ENCODE data around the gene ACOT4.
"Not testable (repeated sequence)": the region's sequence is repeated elsewhere in the genome, so short reads cannot be mapped to it uniquely, and the experiment has no call there.

Gene ACOT4

GRCh38 chr14:73576391-73576790, 15.3 kb upstream of the ACOT4 start:
- DNase-seq (ENCODE audit: low read depth, low spot score): no peak

- not testable (repeated sequence) for DNase-seq (ENCODE audit: low read depth, low spot score)
Measured at GRCh38 chr14:73577214-73577613, 14.5 kb upstream of the ACOT4 start.

- not testable (repeated sequence) for DNase-seq (ENCODE audit: low read depth, low spot score)
Measured at GRCh38 chr14:73582102-73582979, 9.3 kb upstream of the ACOT4 start.

- DNase-seq (ENCODE audit: low read depth, low spot score): no peak
Measured at GRCh38 chr14:73588695-73589094, 3.0 kb upstream of the ACOT4 start.

GRCh38 chr14:73589116-73589515, 2.6 kb upstream of the ACOT4 start:
- no peak for DNase-seq (ENCODE audit: low read depth, low spot score)

- DNase-seq (ENCODE audit: low read depth, low spot score): not testable (repeated sequence)
Measured at GRCh38 chr14:73590673-73591004, 1.0 kb upstream of the ACOT4 start.

GRCh38 chr14:73594491-73594890, 2.8 kb downstream of the ACOT4 start:
- DNase-seq (ENCODE audit: low read depth, low spot score): no peak

- no peak for DNase-seq (ENCODE audit: low read depth, low spot score)
Measured at GRCh38 chr14:73599499-73599898, 7.8 kb downstream of the ACOT4 start.

GRCh38 chr14:73602994-73603393, 11.3 kb downstream of the ACOT4 start:
- no peak for DNase-seq (ENCODE audit: low read depth, low spot score)

GRCh38 chr14:73606271-73606670, 14.6 kb downstream of the ACOT4 start:
- no peak for DNase-seq (ENCODE audit: low read depth, low spot score)

GRCh38 chr14:73607241-73607640, 15.6 kb downstream of the ACOT4 start:
- DNase-seq (ENCODE audit: low read depth, low spot score): no peak

- DNase-seq (ENCODE audit: low read depth, low spot score): no peak
Measured at GRCh38 chr14:73610687-73611086, 19.0 kb downstream of the ACOT4 start.

- no peak for DNase-seq (ENCODE audit: low read depth, low spot score)
Measured at GRCh38 chr14:73612339-73613045, 20.8 kb downstream of the ACOT4 start, which contains the start of gene ACOT6. TSS of gene ACOT6 (plus strand) at chr14:73612517. CDS start at chr14:73612572, 55 bp downstream.

- no peak for DNase-seq (ENCODE audit: low read depth, low spot score)
Measured at GRCh38 chr14:73613046-73613383, 21.3 kb downstream of the ACOT4 start.

GRCh38 chr14:73613419-73613963, 21.8 kb downstream of the ACOT4 start:
- DNase-seq (ENCODE audit: low read depth, low spot score): no peak

GRCh38 chr14:73616831-73617230, 25.2 kb downstream of the ACOT4 start:
- no peak for DNase-seq (ENCODE audit: low read depth, low spot score)

- no peak for DNase-seq (ENCODE audit: low read depth, low spot score)
Measured at GRCh38 chr14:73619524-73619923, 27.9 kb downstream of the ACOT4 start.

GRCh38 chr14:73620268-73620667, 28.6 kb downstream of the ACOT4 start:
- DNase-seq (ENCODE audit: low read depth, low spot score): no peak

- no peak for DNase-seq (ENCODE audit: low read depth, low spot score)
Measured at GRCh38 chr14:73623504-73624054, 31.9 kb downstream of the ACOT4 start.

- DNase-seq (ENCODE audit: low read depth, low spot score): no peak
Measured at GRCh38 chr14:73625706-73626105, 34.0 kb downstream of the ACOT4 start.

- DNase-seq (ENCODE audit: low read depth, low spot score): no peak
Measured at GRCh38 chr14:73627151-73627558, 35.5 kb downstream of the ACOT4 start.

GRCh38 chr14:73630009-73630780, 38.5 kb downstream of the ACOT4 start:
- no peak for DNase-seq (ENCODE audit: low read depth, low spot score)
